Measurements from ENCODE around the gene NEU2.
A peak's percentile ranks its signal among the peaks of the same experiment; 100 is the strongest.

The NEU2 gene

DNA sequence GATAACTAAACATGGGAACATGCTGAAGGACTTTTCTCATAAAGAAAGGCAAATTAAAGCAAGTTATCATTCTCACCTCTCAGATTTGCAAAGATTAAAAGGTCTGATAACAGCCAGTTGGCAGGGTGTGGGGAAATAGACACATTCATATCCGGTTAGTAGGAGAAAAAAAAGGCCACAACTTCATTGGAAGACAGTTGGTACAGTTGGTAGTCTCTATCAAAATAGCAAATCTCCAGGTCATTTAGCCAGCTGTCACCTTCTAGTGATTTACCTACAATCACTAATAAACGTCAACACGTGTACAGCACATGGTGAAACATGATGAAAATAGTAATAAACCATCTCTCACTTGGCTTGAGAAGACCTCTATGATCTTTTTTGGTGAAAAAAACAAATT is 44.3 kb downstream of the NEU2 start:
- H3K9ac ChIP-seq (ENCODE audit: low read depth, low read length, poor library complexity, severe bottlenecking): peak overlapping the region; percentile 32
- no peaks in the 10 kb centered on the region for H3K27me3 ChIP-seq (ENCODE audit: insufficient read depth, low read length, poor library complexity, severe bottlenecking)
- peaks cover 68% of the 10 kb centered on the region for H3K4me1 ChIP-seq (ENCODE audit: insufficient read depth, low read length, poor library complexity, severe bottlenecking)
- H3K36me3 ChIP-seq (ENCODE audit: insufficient read depth, low read length): peaks cover 43% of the 10 kb centered on the region
- H3K9me2 ChIP-seq (replicated peaks; ENCODE audit: low read depth, low read length): no peaks in the 10 kb centered on the region
- no peak overlapping the region for H2AFZ ChIP-seq (ENCODE audit: low read length)
- H3K4me3 ChIP-seq (ENCODE audit: low read length, poor library complexity, severe bottlenecking): peak overlapping the region; percentile 60
- peaks cover 62% of the 10 kb centered on the region for H4K20me1 ChIP-seq (ENCODE audit: insufficient read depth, low read length, poor library complexity, severe bottlenecking)
- H3K79me2 ChIP-seq (ENCODE audit: insufficient read depth, low read length): peaks cover 80% of the 10 kb centered on the region
- peak overlapping the region; percentile 80 for H3K4me2 ChIP-seq (ENCODE audit: low read depth, low read length, poor library complexity, severe bottlenecking)
- H3F3A ChIP-seq (ENCODE audit: low read depth): peaks cover 22% of the 10 kb centered on the region
- H3K9me3 ChIP-seq (ENCODE audit: insufficient read depth, low read depth, low read length): peaks cover 3% of the 10 kb centered on the region
- TF ChIP-seq EZH2phosphoT487 (IDR thresholded peaks at IDR 0.05; ENCODE audit: borderline replicate concordance): no peak
- TF ChIP-seq, protein P1, sequence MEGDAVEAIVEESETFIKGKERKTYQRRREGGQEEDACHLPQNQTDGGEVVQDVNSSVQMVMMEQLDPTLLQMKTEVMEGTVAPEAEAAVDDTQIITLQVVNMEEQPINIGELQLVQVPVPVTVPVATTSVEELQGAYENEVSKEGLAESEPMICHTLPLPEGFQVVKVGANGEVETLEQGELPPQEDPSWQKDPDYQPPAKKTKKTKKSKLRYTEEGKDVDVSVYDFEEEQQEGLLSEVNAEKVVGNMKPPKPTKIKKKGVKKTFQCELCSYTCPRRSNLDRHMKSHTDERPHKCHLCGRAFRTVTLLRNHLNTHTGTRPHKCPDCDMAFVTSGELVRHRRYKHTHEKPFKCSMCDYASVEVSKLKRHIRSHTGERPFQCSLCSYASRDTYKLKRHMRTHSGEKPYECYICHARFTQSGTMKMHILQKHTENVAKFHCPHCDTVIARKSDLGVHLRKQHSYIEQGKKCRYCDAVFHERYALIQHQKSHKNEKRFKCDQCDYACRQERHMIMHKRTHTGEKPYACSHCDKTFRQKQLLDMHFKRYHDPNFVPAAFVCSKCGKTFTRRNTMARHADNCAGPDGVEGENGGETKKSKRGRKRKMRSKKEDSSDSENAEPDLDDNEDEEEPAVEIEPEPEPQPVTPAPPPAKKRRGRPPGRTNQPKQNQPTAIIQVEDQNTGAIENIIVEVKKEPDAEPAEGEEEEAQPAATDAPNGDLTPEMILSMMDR (conservative IDR thresholded peaks at IDR 0.05; ENCODE audit: low read length): no peak

DNA sequence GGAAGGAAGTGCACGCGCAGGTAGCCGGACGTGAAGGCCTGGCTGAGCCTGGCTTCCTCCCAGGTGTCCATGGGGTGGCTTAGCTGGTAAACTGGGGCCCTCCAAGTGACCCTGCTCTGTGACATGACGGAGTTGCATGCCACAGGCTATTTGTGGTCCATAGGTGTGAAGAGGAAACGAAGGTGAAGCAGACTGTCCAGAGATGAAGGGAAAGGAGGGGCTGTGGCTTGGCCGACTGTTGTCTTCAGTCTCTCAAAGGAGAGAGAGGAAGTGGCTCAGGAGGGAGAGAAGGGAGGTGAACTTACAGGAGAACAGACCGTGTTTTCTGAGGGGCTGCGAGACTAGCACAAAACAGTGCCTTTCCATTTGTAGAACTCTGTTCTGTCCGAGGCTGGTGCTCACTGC is 47.0 kb downstream of the NEU2 start:
- peaks cover 82% of the 10 kb centered on the region for H3K79me2 ChIP-seq (ENCODE audit: insufficient read depth, low read length)
- H3K4me1 ChIP-seq (ENCODE audit: insufficient read depth, low read length, poor library complexity, severe bottlenecking): peaks cover 69% of the 10 kb centered on the region
- H3K9me2 ChIP-seq (replicated peaks; ENCODE audit: low read depth, low read length): no peaks in the 10 kb centered on the region
- peaks cover 21% of the 10 kb centered on the region for H3F3A ChIP-seq (ENCODE audit: low read depth)
- peaks cover 50% of the 10 kb centered on the region; the same call in 1 of the 2 replicates for H3K36me3 ChIP-seq (ENCODE audit: insufficient read depth, low read length)
- no peak overlapping the region for H3K4me3 ChIP-seq (ENCODE audit: low read length, poor library complexity, severe bottlenecking)
- no peak overlapping the region for H2AFZ ChIP-seq (ENCODE audit: low read length)
- H3K4me2 ChIP-seq (ENCODE audit: low read depth, low read length, poor library complexity, severe bottlenecking): peak overlapping the region; percentile 46
- no peaks in the 10 kb centered on the region for H3K27me3 ChIP-seq (ENCODE audit: insufficient read depth, low read length, poor library complexity, severe bottlenecking)
- H3K9me3 ChIP-seq (ENCODE audit: insufficient read depth, low read depth, low read length): no peaks in the 10 kb centered on the region
- TF ChIP-seq, protein P1 (conservative IDR thresholded peaks at IDR 0.05; ENCODE audit: low read length): no peak
- TF ChIP-seq EZH2phosphoT487 (IDR thresholded peaks at IDR 0.05; ENCODE audit: borderline replicate concordance): no peak
- H4K20me1 ChIP-seq (ENCODE audit: insufficient read depth, low read length, poor library complexity, severe bottlenecking): peaks cover 53% of the 10 kb centered on the region
- H3K9ac ChIP-seq (ENCODE audit: low read depth, low read length, poor library complexity, severe bottlenecking): no peak overlapping the region

DNA sequence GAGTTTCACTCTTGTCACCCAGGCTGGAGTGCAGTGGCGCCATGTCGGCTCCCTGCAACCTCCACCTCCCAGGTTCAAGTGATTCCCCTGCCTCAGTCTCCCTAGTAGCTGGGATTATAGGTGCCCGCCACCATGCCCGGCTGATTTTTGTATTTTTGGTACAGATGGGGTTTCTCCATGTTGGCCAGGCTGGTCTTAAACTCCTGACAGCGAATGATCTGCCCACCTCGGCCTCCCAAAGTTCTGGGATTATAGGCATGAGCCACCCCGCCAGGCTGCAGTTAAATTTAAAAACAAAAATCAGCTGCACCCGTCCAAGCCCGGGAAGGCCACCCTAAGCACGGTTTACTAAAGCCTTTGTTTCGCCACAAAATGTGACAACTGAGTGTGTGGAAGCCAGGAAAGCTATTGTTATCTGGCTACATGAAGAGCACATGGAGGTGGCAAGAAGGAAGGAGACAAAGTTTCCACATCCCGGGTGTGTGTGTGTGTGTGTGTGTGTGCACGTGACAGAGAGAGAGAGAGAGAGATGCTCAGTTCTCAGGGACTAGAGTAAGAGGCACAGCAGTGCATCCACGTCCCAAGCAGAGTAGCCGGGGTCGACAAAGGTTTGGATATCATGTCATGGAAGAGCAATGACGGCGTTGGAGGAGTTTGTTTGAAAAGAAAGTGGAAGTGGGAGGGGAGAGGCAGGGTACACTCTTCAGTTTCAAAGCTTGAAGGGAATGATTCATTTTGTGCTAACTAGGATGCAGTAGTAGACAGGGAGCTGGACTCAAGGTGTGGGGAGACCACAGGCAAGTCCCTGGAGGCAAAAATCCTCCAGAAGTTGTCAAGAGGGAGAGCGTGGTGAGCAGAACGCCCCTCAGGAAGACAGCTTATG is 47.7 kb downstream of the NEU2 start:
- Histone ChIP-seq H3K4me1 (ENCODE audit: insufficient read depth, low read length, poor library complexity, severe bottlenecking) (peaks cover 68% of the 10 kb centered on the region), H4K20me1 (ENCODE audit: insufficient read depth, low read length, poor library complexity, severe bottlenecking) (peaks cover 45% of the 10 kb centered on the region), H3K9ac (ENCODE audit: low read depth, low read length, poor library complexity, severe bottlenecking) (no peak overlapping the region), H3K9me3 (ENCODE audit: insufficient read depth, low read depth, low read length) (no peaks in the 10 kb centered on the region), H3K4me3 (ENCODE audit: low read length, poor library complexity, severe bottlenecking) (no peak overlapping the region), H3F3A (ENCODE audit: low read depth) (peaks cover 14% of the 10 kb centered on the region), H3K9me2 (replicated peaks; ENCODE audit: low read depth, low read length) (no peaks in the 10 kb centered on the region), H3K36me3 (ENCODE audit: insufficient read depth, low read length) (peaks cover 53% of the 10 kb centered on the region; the same call in 1 of the 2 replicates), H3K79me2 (ENCODE audit: insufficient read depth, low read length) (peaks cover 82% of the 10 kb centered on the region), H3K4me2 (ENCODE audit: low read depth, low read length, poor library complexity, severe bottlenecking) (no peak overlapping the region), H2AFZ (ENCODE audit: low read length) (no peak overlapping the region), H3K27me3 (ENCODE audit: insufficient read depth, low read length, poor library complexity, severe bottlenecking) (no peaks in the 10 kb centered on the region)
- TF ChIP-seq EZH2phosphoT487 (IDR thresholded peaks at IDR 0.05; ENCODE audit: borderline replicate concordance): no peak
- TF ChIP-seq, protein P1 (conservative IDR thresholded peaks at IDR 0.05; ENCODE audit: low read length): no peak

Measured in Loucy (cell line).